WERI-Rb-1 (cell line): Measurements from ENCODE around the gene CREG2.

Experiments used
- DNase-seq: peaks from one replicate; pipeline ENCODE4 v3.0.0-alpha.2; 2020
- H3K27ac ChIP-seq: fragments of 250-450 bp; sonication (Bioruptor Pico); 2 replicates; pipeline ENCODE4 v1.5.1; 2020; ENCODE audit warnings: mild to moderate bottlenecking, moderate library complexity
- H3K27me3 ChIP-seq: fragments of 250-450 bp; sonication (Bioruptor Pico); 2 replicates; pipeline ENCODE4 v1.5.1; 2021; ENCODE audit warnings: mild to moderate bottlenecking, low read depth, moderate library complexity; ENCODE audit not compliant: insufficient read depth, severe bottlenecking
- H3K36me3 ChIP-seq: fragments of 250-450 bp; sonication (Bioruptor Pico); 2 replicates; pipeline ENCODE4 v1.5.1; 2020; ENCODE audit warnings: mild to moderate bottlenecking, moderate library complexity
- H3K4me3 ChIP-seq: 2 replicates; pipeline ENCODE4 v1.5.1; 2011; ENCODE audit warnings: low read depth, mild to moderate bottlenecking, control low read depth, low read length
- H3K9me3 ChIP-seq: fragments of 250-450 bp; sonication (Bioruptor Pico); 2 replicates; pipeline ENCODE4 v1.5.1; 2021; ENCODE audit warnings: mild to moderate bottlenecking, moderate library complexity; ENCODE audit not compliant: severe bottlenecking
- TF ChIP-seq, protein P1 (sequence below): IDR thresholded peaks from 2 replicates; pipeline ENCODE4 v1.5.1; 2011; ENCODE audit warnings: low read depth, mild to moderate bottlenecking, control low read depth, inconsistent platforms, low read length

Gene CREG2

DNA sequence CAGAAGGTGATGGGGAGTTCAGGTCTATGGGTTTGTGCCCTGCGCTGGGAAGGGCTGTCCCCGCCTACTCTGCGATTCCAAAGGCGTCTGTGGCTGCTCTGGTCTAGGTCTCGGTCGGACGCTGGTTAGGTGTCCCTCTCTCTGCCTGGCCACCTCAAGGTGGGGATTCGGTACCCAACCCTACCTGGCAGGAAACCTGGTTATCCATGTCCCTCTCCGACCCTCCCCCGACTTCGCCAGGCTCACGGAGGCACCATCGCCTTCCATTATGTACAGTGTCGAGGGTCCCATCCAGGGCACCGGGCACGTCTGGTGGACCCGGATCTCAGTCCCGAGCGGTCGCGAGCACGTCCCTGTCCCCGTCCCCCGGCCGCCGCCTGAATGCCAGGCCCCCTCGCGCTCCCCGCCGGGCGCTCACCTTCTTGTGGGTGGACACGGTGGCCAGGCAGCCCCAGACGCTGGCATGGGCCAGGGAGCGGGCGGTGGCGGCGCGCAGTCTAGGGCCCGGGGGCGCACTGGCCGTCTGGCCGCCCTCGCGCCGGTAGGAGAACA, 628 bp downstream of the CREG2 start:
- Histone ChIP-seq H3K27ac (no peak overlapping the region), H3K9me3 (no peaks in the 10 kb centered on the region), H3K27me3 (no peaks in the 10 kb centered on the region), H3K4me3 (peak overlapping the region; percentile 62), H3K36me3 (no peaks in the 10 kb centered on the region)
- TF ChIP-seq, protein P1, sequence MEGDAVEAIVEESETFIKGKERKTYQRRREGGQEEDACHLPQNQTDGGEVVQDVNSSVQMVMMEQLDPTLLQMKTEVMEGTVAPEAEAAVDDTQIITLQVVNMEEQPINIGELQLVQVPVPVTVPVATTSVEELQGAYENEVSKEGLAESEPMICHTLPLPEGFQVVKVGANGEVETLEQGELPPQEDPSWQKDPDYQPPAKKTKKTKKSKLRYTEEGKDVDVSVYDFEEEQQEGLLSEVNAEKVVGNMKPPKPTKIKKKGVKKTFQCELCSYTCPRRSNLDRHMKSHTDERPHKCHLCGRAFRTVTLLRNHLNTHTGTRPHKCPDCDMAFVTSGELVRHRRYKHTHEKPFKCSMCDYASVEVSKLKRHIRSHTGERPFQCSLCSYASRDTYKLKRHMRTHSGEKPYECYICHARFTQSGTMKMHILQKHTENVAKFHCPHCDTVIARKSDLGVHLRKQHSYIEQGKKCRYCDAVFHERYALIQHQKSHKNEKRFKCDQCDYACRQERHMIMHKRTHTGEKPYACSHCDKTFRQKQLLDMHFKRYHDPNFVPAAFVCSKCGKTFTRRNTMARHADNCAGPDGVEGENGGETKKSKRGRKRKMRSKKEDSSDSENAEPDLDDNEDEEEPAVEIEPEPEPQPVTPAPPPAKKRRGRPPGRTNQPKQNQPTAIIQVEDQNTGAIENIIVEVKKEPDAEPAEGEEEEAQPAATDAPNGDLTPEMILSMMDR, result no peak
- peak; percentile 39 for DNase-seq

DNA sequence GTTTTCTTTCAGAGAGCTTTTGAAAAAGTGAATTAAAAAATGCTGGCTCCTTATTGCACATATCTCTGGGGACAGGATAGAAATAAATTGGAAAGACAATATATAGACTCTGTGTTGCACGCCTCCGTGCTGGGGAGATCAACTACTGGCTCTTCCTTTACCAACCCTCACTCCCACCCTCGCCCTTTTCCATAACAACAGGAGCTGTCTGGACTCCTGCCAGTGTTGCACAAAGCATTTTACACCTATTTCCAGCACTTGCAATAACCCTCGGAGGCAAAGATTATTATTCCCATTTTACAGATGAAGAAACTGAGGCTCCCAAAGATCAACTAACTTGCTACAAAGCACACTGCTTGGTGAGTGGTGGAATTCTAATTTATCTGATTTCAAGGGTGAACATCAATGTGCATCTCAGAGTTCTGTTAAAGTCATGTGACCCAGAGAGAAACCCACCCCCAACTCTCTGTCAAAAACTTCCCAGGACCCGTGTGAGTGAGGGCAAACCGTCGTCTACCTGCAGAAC, 4.2 kb downstream of the CREG2 start:
- no peak for DNase-seq
- Histone ChIP-seq H3K9me3 (no peaks in the 10 kb centered on the region), H3K27ac (no peak overlapping the region), H3K36me3 (no peaks in the 10 kb centered on the region), H3K4me3 (no peak overlapping the region), H3K27me3 (no peaks in the 10 kb centered on the region)
- TF ChIP-seq, protein P1, result no peak

- DNase-seq, result no peak
- TF ChIP-seq, protein P1, result no peak
- Histone ChIP-seq H3K27me3 (no peaks in the 10 kb centered on the region), H3K4me3 (no peak overlapping the region), H3K9me3 (no peaks in the 10 kb centered on the region), H3K36me3 (no peaks in the 10 kb centered on the region), H3K27ac (no peak overlapping the region)
Observed at GRCh38 chr2:101382442-101382841, 4.9 kb downstream of the CREG2 start.

DNA sequence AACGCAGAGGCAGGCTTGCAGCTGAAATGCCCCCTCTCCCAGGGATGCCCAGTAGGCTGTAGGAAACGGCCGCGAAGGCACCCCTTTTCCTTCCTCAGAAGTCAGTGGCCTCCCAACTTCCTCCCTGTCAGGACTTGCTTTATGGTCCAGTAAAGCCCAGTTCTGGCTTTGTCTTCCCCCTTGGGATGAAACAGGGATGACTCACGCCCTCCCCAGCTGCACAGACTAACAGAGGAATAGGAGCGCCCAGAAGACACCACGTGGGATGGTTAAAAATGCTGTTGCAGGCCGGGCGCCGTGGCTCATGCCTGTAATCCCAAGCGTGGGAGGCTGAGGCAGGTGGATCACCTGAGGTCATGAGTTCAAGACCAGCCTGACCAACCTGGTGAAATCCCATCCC, 6.9 kb downstream of the CREG2 start:
- Histone ChIP-seq H3K4me3 (no peak overlapping the region), H3K27ac (no peak overlapping the region), H3K27me3 (no peaks in the 10 kb centered on the region), H3K36me3 (no peaks in the 10 kb centered on the region), H3K9me3 (no peaks in the 10 kb centered on the region)
- DNase-seq, result no peak
- TF ChIP-seq, protein P1, result no peak

DNA sequence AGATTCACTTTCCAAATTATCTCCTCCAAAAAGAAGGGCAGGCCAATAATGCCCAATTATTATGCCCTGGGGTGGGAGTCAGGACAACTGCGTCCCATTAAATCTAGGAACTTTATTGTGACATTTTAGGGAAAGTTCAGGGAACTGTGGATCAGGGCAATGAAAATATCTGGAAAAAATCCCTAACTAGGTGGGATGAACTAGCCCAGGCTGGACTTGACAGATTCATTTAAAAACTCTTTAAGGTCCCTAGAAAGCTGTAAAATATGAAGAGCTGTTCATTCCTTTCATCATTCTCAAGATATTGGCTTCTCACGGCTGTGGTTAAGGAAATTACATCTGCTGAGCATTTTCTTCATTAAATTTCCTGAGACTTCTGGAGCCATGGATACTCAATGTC, 8.2 kb downstream of the CREG2 start:
- H3K27ac ChIP-seq, result no peak overlapping the region
- no peaks in the 10 kb centered on the region for H3K27me3 ChIP-seq
- no peaks in the 10 kb centered on the region for H3K9me3 ChIP-seq
- TF ChIP-seq, protein P1, result no peak
- H3K36me3 ChIP-seq, result no peaks in the 10 kb centered on the region
- DNase-seq, result no peak
- no peak overlapping the region for H3K4me3 ChIP-seq

DNA sequence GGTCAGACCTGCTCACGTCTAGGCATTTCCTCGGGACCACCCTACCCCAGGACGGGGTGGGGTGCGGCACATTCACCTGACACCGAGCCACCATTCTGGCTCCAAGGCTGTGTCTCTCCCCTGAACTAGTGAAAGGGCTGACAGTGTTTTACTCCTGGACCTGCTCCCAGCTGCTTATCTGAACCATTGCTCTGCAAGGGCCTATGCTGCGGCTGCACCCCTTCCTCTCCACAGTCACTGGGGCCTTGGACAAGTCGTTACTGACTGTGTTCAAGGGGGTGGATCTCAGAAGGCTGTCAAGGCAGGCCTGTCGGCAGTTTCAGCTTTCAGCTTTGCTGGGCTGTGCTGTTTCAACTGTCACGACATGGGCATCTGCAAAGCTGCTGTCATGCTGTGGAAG, 11.7 kb downstream of the CREG2 start:
- no peaks in the 10 kb centered on the region for H3K36me3 ChIP-seq
- no peaks in the 10 kb centered on the region for H3K27me3 ChIP-seq
- no peak for DNase-seq
- H3K27ac ChIP-seq, result no peak overlapping the region
- H3K9me3 ChIP-seq, result no peaks in the 10 kb centered on the region
- no peak overlapping the region for H3K4me3 ChIP-seq
- TF ChIP-seq, protein P1, result no peak
